Inflammatory macrophage treated with lipopolysaccharide for 1 hour (primary cell): ENCODE results near the gene ADCY9.

ENCODE experiments used
- DNase-seq, 2 donors: peaks; one replicate each; pipeline ENCODE4 v3.0.0-alpha.2; 2020 to 2022

ADCY9 gene

DNA sequence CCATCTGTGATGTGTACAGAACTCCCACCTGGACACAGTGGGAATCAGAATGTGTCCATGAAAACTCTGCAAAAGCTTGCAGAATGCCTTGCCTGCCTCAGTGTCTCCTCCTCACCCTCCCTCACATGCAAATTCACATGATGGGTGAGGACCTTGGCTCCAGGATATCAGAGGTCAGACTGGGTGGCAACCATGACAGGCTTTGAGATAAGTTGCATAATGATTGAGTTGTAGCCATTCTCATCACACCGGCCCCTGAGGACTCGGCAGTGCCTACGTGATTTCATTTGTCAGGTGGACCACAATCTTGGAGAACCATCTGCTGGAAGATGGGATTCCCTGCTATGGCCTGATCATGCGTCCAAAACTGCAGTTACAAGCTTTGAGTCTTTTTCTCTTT, 3.9 kb upstream of the ADCY9 start:
- no peak for DNase-seq

- DNase-seq, result no peak
Measured at GRCh38 chr16:4117250-4117578, 972 bp upstream of the ADCY9 start.

GRCh38 chr16:4115949-4116318, 308 bp downstream of the ADCY9 start:
- DNase-seq, result no peak

- DNase-seq, result peak; percentile 44 to 62
Measured at GRCh38 chr16:4115209-4115948, 863 bp downstream of the ADCY9 start.

GRCh38 chr16:4114257-4115208, 1.7 kb downstream of the ADCY9 start:
- no peak for DNase-seq

- no peak for DNase-seq
Measured at GRCh38 chr16:4113358-4114256, 2.6 kb downstream of the ADCY9 start.

- no peak for DNase-seq
Measured at GRCh38 chr16:4111748-4112696, 4.2 kb downstream of the ADCY9 start.

DNA sequence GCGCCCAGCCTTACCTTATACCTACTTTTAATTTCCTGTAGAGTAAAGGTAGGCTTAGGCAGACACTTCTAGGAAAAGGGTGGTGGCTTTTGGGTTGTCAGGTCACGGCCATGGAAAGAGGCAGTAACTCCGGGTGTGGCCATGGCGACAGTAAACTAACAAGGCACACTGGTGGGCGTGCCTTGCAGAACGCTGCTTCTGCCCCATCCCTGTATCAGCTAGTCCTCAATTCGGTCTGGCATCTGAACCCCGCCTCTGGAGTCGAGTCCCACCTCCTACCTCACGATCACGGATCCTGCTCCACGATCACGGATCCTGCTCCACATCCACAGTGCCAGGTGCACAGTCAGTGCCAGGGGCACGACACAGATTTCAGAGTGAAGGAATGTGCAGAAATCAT, 5.6 kb downstream of the ADCY9 start:
- no peak for DNase-seq

- DNase-seq, result no peak
Measured at GRCh38 chr16:4110065-4110464, 6.2 kb downstream of the ADCY9 start.

DNA sequence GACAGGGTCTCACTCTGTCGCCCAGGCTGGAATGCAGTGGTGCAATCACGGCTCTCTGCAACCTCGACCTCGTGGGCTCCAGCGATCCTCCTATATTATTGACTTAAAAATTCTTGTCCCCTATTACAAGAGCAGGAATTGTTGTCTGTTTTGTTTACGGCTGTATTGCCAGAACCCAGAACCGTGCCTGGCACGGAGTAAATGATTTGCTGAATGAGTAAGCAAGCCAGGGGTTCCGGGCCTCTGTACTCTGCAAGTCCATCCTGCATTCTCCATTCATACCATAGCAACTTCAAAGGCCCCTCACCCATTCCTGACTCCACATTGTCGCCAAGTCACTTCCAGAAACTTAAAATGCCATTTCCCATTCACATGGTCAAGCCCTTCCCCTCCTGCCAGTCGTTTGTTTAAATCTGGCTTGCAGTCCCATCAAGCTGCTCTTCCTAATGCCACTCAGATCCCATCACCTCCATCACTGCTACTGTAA, 6.9 kb downstream of the ADCY9 start:
- no peak for DNase-seq

- no peak for DNase-seq
Measured at GRCh38 chr16:4106516-4106915, 9.7 kb downstream of the ADCY9 start.

GRCh38 chr16:4105848-4106247, 10.4 kb downstream of the ADCY9 start:
- DNase-seq, result no peak

- no peak for DNase-seq
Measured at GRCh38 chr16:4103745-4104144, 12.5 kb downstream of the ADCY9 start.

GRCh38 chr16:4101421-4102219, 14.6 kb downstream of the ADCY9 start:
- no peak for DNase-seq

GRCh38 chr16:4098501-4098900, 17.7 kb downstream of the ADCY9 start:
- no peak for DNase-seq

DNA sequence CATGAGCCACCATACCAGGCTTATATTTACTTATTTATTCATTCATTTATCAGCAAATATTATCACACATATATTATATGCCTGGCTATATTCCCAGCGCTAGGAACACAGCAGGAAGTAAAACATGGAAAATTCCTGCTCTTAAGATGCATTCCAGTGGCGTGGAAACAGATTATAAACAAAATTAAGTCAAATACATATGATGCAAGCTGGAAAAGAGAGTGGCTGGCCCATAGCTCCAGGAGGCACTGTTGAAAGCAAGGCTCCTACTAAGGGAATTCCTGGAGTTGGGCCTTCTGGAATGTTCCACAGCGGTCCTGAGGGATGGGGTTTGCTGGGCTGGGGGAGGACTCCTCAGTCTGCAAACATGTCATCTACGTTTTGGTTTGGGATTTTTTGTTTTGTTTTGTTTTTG, 18.4 kb downstream of the ADCY9 start:
- no peak for DNase-seq

DNA sequence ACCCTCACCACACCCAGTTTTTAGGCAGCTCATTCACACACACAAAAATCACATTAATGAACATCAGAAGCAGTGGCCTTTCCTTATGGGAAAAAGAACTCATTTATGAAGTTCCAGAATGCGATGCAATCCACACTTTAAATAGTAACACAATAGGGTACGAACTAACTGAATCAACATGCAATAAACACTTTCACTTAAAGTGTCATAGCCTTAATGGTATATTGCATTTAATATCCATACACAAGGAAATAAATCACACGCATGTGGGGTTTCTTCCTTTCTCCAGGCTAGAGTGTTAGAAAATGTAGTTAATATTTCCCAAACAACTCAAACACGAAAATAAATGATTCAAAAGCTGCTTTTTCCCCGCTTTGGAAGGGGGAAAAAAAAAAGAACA, 19.7 kb downstream of the ADCY9 start:
- peak in 1 of 2 donors; percentile 6 for DNase-seq

DNA sequence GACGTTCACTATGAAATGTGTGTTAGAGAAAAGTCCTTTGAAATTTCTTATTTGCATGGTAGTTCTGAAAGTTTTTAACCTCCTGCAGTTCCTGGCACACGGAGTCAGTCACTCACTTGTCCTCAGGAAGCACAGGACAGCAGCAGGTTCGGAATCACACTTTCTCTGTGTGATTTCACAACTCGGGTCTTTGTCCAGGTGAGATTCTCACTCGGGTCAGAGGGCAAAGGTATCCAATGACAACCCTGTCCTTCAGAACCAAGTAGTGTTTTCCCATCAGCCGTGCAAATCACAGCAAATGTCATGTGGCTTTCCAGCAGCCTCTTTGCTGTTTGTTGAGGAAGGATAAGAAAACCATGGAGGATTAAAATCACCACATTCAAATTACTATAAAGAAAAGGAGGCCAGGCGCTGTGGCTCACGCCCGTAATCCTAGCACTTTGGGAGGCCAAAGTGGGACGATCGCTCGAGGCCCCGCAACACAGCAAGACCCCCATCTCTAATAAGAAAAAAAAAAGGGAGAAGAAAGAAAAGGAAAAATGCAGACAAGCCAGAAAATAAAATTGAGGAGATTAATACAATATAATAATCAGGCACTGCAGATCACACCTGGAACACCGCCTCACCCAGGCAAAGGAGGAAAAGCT, 22.0 kb downstream of the ADCY9 start:
- DNase-seq, result no peak

DNA sequence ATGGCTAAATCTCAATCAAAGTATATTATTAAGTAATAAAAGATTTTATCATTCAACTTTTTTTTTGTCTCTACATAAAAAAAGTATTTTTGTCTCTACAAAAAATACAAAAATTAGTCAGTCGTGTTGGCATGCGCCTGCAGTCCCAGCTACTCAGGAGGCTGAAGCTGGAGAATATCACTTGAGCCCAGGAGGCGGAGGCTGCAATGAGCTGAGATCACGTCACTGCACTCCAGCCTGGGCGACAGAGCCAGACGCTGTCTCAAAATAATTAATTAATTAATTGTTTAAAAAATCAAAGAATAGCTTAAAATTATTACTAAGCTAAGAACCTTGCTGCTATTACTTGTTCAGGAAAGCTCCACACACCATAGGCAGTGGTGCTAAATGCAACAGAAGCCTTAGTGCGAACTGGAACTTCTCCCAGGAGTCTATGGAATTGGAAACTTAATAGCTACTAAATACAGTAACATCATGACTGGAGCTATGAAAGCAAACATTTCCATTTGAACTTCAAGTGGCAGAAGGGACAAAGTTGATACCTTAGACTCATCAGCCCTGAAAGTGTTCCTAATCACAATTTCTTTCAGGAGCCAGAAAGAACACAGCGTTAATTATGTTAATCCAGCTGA, 22.6 kb downstream of the ADCY9 start:
- no peak for DNase-seq
